BLaER1 treated with 17β-estradiol and CSF1 and Interleukin-3, amounts not matched to agents 10 nM and 100 nM (cell line): ENCODE measurements around the gene BCAS3.
A peak's percentile ranks its signal among the peaks of the same experiment; 100 is the strongest.

Source experiments
- H3K27ac ChIP-seq, 11 experiments: shearing (Covaris generic); formaldehyde crosslinking; 2 replicates each; pipeline ENCODE4 v1.8.1; 2022
- H3K27me3 ChIP-seq, 11 experiments: shearing (Covaris generic); formaldehyde crosslinking; 2 replicates each; pipeline ENCODE4 v1.8.1; 2022
- H3K36me3 ChIP-seq, 11 experiments: shearing (Covaris generic); formaldehyde crosslinking; 2 replicates each; pipeline ENCODE4 v1.8.1; 2022
- H3K4me1 ChIP-seq, 10 experiments: shearing (Covaris generic); formaldehyde crosslinking; 2 replicates each; pipeline ENCODE4 v1.8.1; 2022
- H3K4me2 ChIP-seq, 11 experiments: shearing (Covaris generic); formaldehyde crosslinking; 2 replicates each; pipeline ENCODE4 v1.8.1; 2022
- H3K4me3 ChIP-seq, 10 experiments: shearing (Covaris generic); formaldehyde crosslinking; 2 replicates each; pipeline ENCODE4 v1.8.1; 2022
- H3K9ac ChIP-seq, 11 experiments: shearing (Covaris generic); formaldehyde crosslinking; 2 replicates each; pipeline ENCODE4 v1.8.1; 2022
- H3K9me3 ChIP-seq, 11 experiments: shearing (Covaris generic); formaldehyde crosslinking; replicated peaks in 1 of 11; 2 replicates each; pipeline ENCODE4 v1.8.1; 2022
- H4K20me1 ChIP-seq, 11 experiments: shearing (Covaris generic); formaldehyde crosslinking; 2 replicates each; pipeline ENCODE4 v1.8.1; 2022
- Cebpa-rat ChIP-seq, 11 experiments: shearing (Covaris generic); IDR thresholded peaks; 2 replicates each; pipeline ENCODE4 v1.8.1; 2022

Gene BCAS3

DNA sequence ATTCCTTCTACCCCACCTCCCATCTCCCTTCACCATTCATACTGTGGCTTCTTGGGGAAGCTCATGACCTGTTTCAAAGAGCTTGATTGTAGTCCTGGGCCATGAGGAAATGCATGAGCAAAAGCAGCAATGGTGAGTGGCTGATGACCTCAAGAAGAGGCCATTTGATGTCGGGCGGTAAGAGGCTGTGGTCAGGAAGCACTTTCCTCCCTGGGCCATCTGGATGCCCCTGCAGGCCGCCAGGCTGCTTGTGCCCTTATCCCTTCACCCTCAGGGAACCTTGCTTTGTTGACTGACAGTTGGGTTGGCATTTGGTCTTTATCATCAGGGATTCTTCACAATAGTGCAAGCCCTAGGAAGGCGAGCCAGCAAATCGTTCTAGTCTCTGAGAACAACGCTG is 643.7 kb downstream of the BCAS3 start:
- no peak for TF ChIP-seq Cebpa-rat (IDR thresholded peaks at IDR 0.05)
- H4K20me1 ChIP-seq: no peaks in the 10 kb centered on the region; a peak in 1 of 22 replicates

GRCh38 chr17:61322325-61323002 is 644.8 kb downstream of the BCAS3 start:
- H3K27ac ChIP-seq: no peak overlapping the region
- TF ChIP-seq Cebpa-rat (IDR thresholded peaks at IDR 0.05): no peak
- H3K9ac ChIP-seq: 0 out of 22 replicates have a peak overlapping the region, but pooled peaks of 1 of the 11 experiments have one; percentile 9
- peaks cover 0 to 35% (median 20%) of the 10 kb centered on the region in 10 experiments; a peak in 17 of 20 replicates for H3K4me1 ChIP-seq
- H3K36me3 ChIP-seq: no peaks in the 10 kb centered on the region
- H3K27me3 ChIP-seq: no peaks in the 10 kb centered on the region
- no peak overlapping the region for H3K4me3 ChIP-seq
- H3K4me2 ChIP-seq: peak overlapping the region in 8 of 11 experiments; percentile 4 to 62 (median 30); a peak in 13 of 22 replicates
- H3K9me3 ChIP-seq: no peaks in the 10 kb centered on the region
- H4K20me1 ChIP-seq: no peaks in the 10 kb centered on the region; a peak in 1 of 22 replicates

More for the DNA sequence above, 643.7 kb downstream of the BCAS3 start:
- Histone ChIP-seq H3K27ac (no peak overlapping the region), H3K4me3 (no peak overlapping the region), H3K4me1 (peaks cover 0 to 34% (median 20%) of the 10 kb centered on the region in 10 experiments; a peak in 17 of 20 replicates), H3K9ac (no peak overlapping the region), H3K27me3 (no peaks in the 10 kb centered on the region), H3K9me3 (no peaks in the 10 kb centered on the region), H3K36me3 (no peaks in the 10 kb centered on the region), H3K4me2 (no peak overlapping the region)

- peak overlapping the region in 8 of 11 experiments; percentile 4 to 62 (median 30); a peak in 16 of 22 replicates for H3K4me2 ChIP-seq
- no peaks in the 10 kb centered on the region for H3K27me3 ChIP-seq
- no peaks in the 10 kb centered on the region for H3K9me3 ChIP-seq
- H4K20me1 ChIP-seq: no peaks in the 10 kb centered on the region; a peak in 1 of 22 replicates
- 0 out of 22 replicates have a peak overlapping the region, but pooled peaks of 1 of the 11 experiments have one; percentile 9 for H3K9ac ChIP-seq
- no peak overlapping the region for H3K27ac ChIP-seq
- H3K36me3 ChIP-seq: no peaks in the 10 kb centered on the region
- no peak overlapping the region for H3K4me3 ChIP-seq
- no peak for TF ChIP-seq Cebpa-rat (IDR thresholded peaks at IDR 0.05)
- peaks cover 0 to 34% (median 20%) of the 10 kb centered on the region in 10 experiments; a peak in 17 of 20 replicates for H3K4me1 ChIP-seq
Measured at GRCh38 chr17:61323003-61323908, 645.6 kb downstream of the BCAS3 start.

GRCh38 chr17:61323909-61324868 is 646.5 kb downstream of the BCAS3 start:
- Histone ChIP-seq H3K4me2 (peak overlapping the region in 7 of 11 experiments; percentile 24 to 62 (median 30); a peak in 6 of 22 replicates), H3K9ac (no peak overlapping the region), H3K27ac (no peak overlapping the region), H3K27me3 (no peaks in the 10 kb centered on the region), H4K20me1 (no peaks in the 10 kb centered on the region; a peak in 1 of 22 replicates), H3K9me3 (no peaks in the 10 kb centered on the region), H3K4me1 (peaks cover 0 to 33% (median 20%) of the 10 kb centered on the region in 10 experiments; a peak in 17 of 20 replicates), H3K4me3 (no peak overlapping the region), H3K36me3 (no peaks in the 10 kb centered on the region)
- no peak for TF ChIP-seq Cebpa-rat (IDR thresholded peaks at IDR 0.05)

DNA sequence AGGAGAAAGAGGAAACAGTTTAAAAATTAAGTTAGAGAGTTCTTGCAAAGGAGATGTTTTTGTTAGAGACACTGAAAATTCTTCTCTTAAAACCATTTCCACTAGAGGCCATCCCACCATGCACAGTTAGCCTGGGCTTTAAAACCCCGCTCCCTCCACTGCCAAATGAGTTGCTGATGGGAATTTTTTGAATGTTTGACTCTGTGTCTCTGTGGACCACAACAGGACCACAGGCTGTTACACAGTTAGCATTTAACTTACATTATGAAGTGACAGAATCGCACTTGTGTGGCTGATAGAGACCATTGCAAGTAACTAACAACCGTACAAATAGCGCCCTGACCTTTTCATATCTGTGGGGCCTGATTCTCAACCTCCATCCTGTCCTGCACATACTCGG is 647.3 kb downstream of the BCAS3 start:
- Histone ChIP-seq H3K9me3 (no peaks in the 10 kb centered on the region), H3K4me2 (peak overlapping the region in 2 of 11 experiments; percentile 5 to 44; a peak in 3 of 22 replicates), H3K27me3 (no peaks in the 10 kb centered on the region), H3K36me3 (no peaks in the 10 kb centered on the region), H3K4me1 (peaks cover 0 to 33% (median 20%) of the 10 kb centered on the region in 10 experiments; a peak in 17 of 20 replicates), H3K4me3 (no peak overlapping the region), H3K9ac (no peak overlapping the region), H4K20me1 (no peaks in the 10 kb centered on the region; a peak in 1 of 22 replicates), H3K27ac (no peak overlapping the region)
- no peak for TF ChIP-seq Cebpa-rat (IDR thresholded peaks at IDR 0.05)

GRCh38 chr17:61325382-61326073 is 647.9 kb downstream of the BCAS3 start:
- H3K27ac ChIP-seq: no peak overlapping the region
- peaks cover 0 to 33% (median 20%) of the 10 kb centered on the region in 10 experiments; a peak in 17 of 20 replicates for H3K4me1 ChIP-seq
- H3K4me2 ChIP-seq: peak overlapping the region in 8 of 11 experiments; percentile 6 to 44 (median 26); a peak in 13 of 22 replicates
- H3K36me3 ChIP-seq: no peaks in the 10 kb centered on the region
- no peak for TF ChIP-seq Cebpa-rat (IDR thresholded peaks at IDR 0.05)
- H3K9ac ChIP-seq: no peak overlapping the region
- H3K4me3 ChIP-seq: no peak overlapping the region
- no peaks in the 10 kb centered on the region for H3K9me3 ChIP-seq
- no peaks in the 10 kb centered on the region for H3K27me3 ChIP-seq
- no peaks in the 10 kb centered on the region; a peak in 1 of 22 replicates for H4K20me1 ChIP-seq

- H3K9me3 ChIP-seq: no peaks in the 10 kb centered on the region
- peak overlapping the region in 2 of 11 experiments; percentile 6 to 44; a peak in 1 of 22 replicates for H3K4me2 ChIP-seq
- no peak overlapping the region for H3K27ac ChIP-seq
- H3K9ac ChIP-seq: no peak overlapping the region
- no peak overlapping the region for H3K4me3 ChIP-seq
- H3K36me3 ChIP-seq: no peaks in the 10 kb centered on the region
- no peaks in the 10 kb centered on the region for H3K27me3 ChIP-seq
- TF ChIP-seq Cebpa-rat (IDR thresholded peaks at IDR 0.05): no peak
- H3K4me1 ChIP-seq: peaks cover 0 to 33% (median 20%) of the 10 kb centered on the region in 10 experiments; a peak in 17 of 20 replicates
- no peaks in the 10 kb centered on the region; a peak in 1 of 22 replicates for H4K20me1 ChIP-seq
Measured at GRCh38 chr17:61326330-61326729, 648.7 kb downstream of the BCAS3 start.

DNA sequence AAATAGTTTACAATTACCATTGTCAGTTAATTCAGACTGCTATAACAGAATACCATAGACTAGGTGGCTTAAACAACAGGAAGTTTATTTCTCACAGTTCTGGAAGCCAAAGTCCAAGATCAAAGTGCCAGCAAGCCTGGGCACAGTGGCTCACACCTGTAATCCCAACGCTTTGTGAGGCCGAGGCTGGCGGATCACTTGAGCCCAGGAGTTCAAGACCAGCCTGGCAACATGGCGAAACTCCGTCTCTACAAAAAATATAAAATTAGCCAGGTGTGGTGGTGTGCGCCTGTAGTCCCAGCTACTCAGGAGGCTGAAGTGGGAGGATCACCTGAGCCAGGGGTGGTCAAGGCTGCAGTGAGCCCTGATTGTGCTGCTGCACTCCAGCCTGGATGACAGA is 650.7 kb downstream of the BCAS3 start:
- Histone ChIP-seq H3K4me3 (no peak overlapping the region), H3K36me3 (no peaks in the 10 kb centered on the region), H3K9ac (no peak overlapping the region), H4K20me1 (no peaks in the 10 kb centered on the region), H3K4me2 (no peak overlapping the region), H3K27me3 (no peaks in the 10 kb centered on the region), H3K9me3 (no peaks in the 10 kb centered on the region), H3K4me1 (peaks cover 0 to 20% (median 14%) of the 10 kb centered on the region in 10 experiments; a peak in 15 of 20 replicates), H3K27ac (no peak overlapping the region)
- no peak for TF ChIP-seq Cebpa-rat (IDR thresholded peaks at IDR 0.05)
